ENCODE data around the gene SLC45A2. TPM values are rescaled to one million over a fixed set of nuclear protein-coding genes. Genes with fewer than 3 reads are reported as not detected.

Gene SLC45A2
- total RNA-seq, 1 experiment from 2014 or later: not detected

- H3K4me3 Mint-ChIP-seq (ENCODE audit: unreplicated experiment): no peak overlapping the region
- intact Hi-C loops (cut with micrococcal nuclease): no loop called here
- DNase-seq (ENCODE audit: unreplicated experiment): no peak
- ChIA-PET CTCF (interaction anchor here (1.1 kb wide), 1 partner anchor 82 kb away, joined by 4 read pairs; no protein-coding TSS in a partner anchor), POLR2A (interaction anchor here (1.8 kb wide), 1 partner anchor 8 kb away, joined by 9 read pairs; the partner anchor contains the start of gene AMACR)
- TF ChIP-seq CTCF (IDR thresholded peaks at IDR 0.05; ENCODE audit: unreplicated experiment): no peak
- no TSS peak for BruUV-seq (replicated peaks)
- no peak overlapping the region for H3K27ac Mint-ChIP-seq (ENCODE audit: low read depth, unreplicated experiment)
- no peaks in the 10 kb centered on the region for H3K27me3 Mint-ChIP-seq (ENCODE audit: insufficient read depth, unreplicated experiment)
- H3K9me3 Mint-ChIP-seq (ENCODE audit: unreplicated experiment): no peaks in the 10 kb centered on the region
- no peaks in the 10 kb centered on the region for H3K4me1 Mint-ChIP-seq (ENCODE audit: insufficient read depth, unreplicated experiment)
- H3K36me3 Mint-ChIP-seq (ENCODE audit: insufficient read depth, unreplicated experiment): no peaks in the 10 kb centered on the region
Observed at GRCh38 chr5:34016222-34016621, 31.7 kb upstream of the SLC45A2 start.

- Mint-ChIP-seq H3K36me3 (ENCODE audit: insufficient read depth, unreplicated experiment) (no peaks in the 10 kb centered on the region), H3K4me3 (ENCODE audit: unreplicated experiment) (no peak overlapping the region), H3K27me3 (ENCODE audit: insufficient read depth, unreplicated experiment) (no peaks in the 10 kb centered on the region), H3K4me1 (ENCODE audit: insufficient read depth, unreplicated experiment) (no peaks in the 10 kb centered on the region), H3K9me3 (ENCODE audit: unreplicated experiment) (no peaks in the 10 kb centered on the region), H3K27ac (ENCODE audit: low read depth, unreplicated experiment) (no peak overlapping the region)
- intact Hi-C loops (cut with micrococcal nuclease): no loop called here
- POLR2A ChIA-PET: no interaction called here
- no peak for TF ChIP-seq CTCF (IDR thresholded peaks at IDR 0.05; ENCODE audit: unreplicated experiment)
- BruUV-seq (replicated peaks): no TSS peak
- CTCF ChIA-PET: no interaction called here
- no peak for DNase-seq (ENCODE audit: unreplicated experiment)
Observed at GRCh38 chr5:34015120-34015822, 30.8 kb upstream of the SLC45A2 start.

GRCh38 chr5:34014626-34015025 lies 30.1 kb upstream of the SLC45A2 start:
- intact Hi-C loops (cut with micrococcal nuclease): no loop called here
- Mint-ChIP-seq H3K27ac (ENCODE audit: low read depth, unreplicated experiment) (no peak overlapping the region), H3K27me3 (ENCODE audit: insufficient read depth, unreplicated experiment) (no peaks in the 10 kb centered on the region), H3K4me1 (ENCODE audit: insufficient read depth, unreplicated experiment) (no peaks in the 10 kb centered on the region), H3K9me3 (ENCODE audit: unreplicated experiment) (no peaks in the 10 kb centered on the region), H3K4me3 (ENCODE audit: unreplicated experiment) (no peak overlapping the region), H3K36me3 (ENCODE audit: insufficient read depth, unreplicated experiment) (no peaks in the 10 kb centered on the region)
- ChIA-PET POLR2A (no interaction called here), CTCF (no interaction called here)
- no peak for DNase-seq (ENCODE audit: unreplicated experiment)
- no TSS peak for BruUV-seq (replicated peaks)
- TF ChIP-seq CTCF (IDR thresholded peaks at IDR 0.05; ENCODE audit: unreplicated experiment): no peak

- ChIA-PET POLR2A (interaction anchor here (0.6 kb wide), 1 partner anchor 35 kb away, joined by 3 read pairs; no protein-coding TSS in a partner anchor), CTCF (interaction anchor here (0.7 to 1.6 kb wide), 2 partner anchors 16 to 313 kb away, joined by 4 to 6 read pairs; no protein-coding TSS in a partner anchor)
- Mint-ChIP-seq H3K27me3 (ENCODE audit: insufficient read depth, unreplicated experiment) (no peaks in the 10 kb centered on the region), H3K9me3 (ENCODE audit: unreplicated experiment) (no peaks in the 10 kb centered on the region), H3K4me1 (ENCODE audit: insufficient read depth, unreplicated experiment) (no peaks in the 10 kb centered on the region), H3K4me3 (ENCODE audit: unreplicated experiment) (no peak overlapping the region), H3K36me3 (ENCODE audit: insufficient read depth, unreplicated experiment) (no peaks in the 10 kb centered on the region), H3K27ac (ENCODE audit: low read depth, unreplicated experiment) (no peak overlapping the region)
- no TSS peak for BruUV-seq (replicated peaks)
- intact Hi-C loops (cut with micrococcal nuclease): no loop called here
- no peak for DNase-seq (ENCODE audit: unreplicated experiment)
- no peak for TF ChIP-seq CTCF (IDR thresholded peaks at IDR 0.05; ENCODE audit: unreplicated experiment)
Observed at GRCh38 chr5:34013547-34013946, 29.1 kb upstream of the SLC45A2 start.
